ENCODE data around the gene MRPL39. TPM values are rescaled to one million over a fixed set of nuclear protein-coding genes. Genes with fewer than 3 reads are reported as not detected.

MRPL39 gene
- total RNA-seq, 1 donor from 2014 or later = 34.2 TPM

DNA sequence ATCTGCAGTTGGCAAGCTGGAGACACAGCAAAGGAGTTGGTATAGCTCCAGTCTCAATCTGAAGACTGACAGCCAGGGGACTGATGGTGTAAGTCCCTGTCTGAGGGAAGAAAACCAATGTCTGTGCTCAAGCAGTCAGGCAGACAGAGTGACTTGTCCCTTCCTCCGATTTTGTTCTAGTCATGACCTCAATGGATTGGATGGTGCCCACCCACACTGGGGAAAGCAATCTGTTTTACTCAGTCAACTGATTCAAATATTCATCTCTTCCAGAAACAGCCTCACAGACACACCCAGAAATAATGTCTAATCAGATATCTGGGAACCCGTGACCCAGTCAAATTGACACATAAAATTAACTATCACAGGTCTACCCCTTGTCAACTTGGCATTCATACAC is 11.9 kb upstream of the MRPL39 start:
- no peak for DNase-seq (ENCODE audit: low spot score in 2 of 2)

DNA sequence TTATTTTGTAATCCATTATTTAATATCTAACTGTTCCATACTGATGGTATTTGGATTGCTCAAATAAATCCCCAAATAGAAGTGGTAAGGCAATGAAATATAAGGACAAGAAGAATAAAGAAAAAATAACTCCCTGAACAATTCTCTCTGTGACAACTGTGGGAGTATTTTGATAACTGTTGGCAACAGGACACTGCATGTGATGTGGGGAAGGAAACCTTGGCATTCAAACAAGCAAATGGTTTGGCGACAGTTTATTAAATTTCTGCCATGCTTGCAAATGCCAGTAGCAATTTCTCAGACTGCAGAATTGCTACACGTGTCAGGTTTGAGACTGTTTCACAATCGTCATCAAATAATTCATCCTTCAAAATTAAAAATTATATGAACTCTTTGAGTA is 8.6 kb upstream of the MRPL39 start:
- no peak for DNase-seq (ENCODE audit: low spot score in 2 of 2)
- FAIRE-seq = no peak

More for the DNA sequence above, 11.9 kb upstream of the MRPL39 start:
- no peak for FAIRE-seq

DNA sequence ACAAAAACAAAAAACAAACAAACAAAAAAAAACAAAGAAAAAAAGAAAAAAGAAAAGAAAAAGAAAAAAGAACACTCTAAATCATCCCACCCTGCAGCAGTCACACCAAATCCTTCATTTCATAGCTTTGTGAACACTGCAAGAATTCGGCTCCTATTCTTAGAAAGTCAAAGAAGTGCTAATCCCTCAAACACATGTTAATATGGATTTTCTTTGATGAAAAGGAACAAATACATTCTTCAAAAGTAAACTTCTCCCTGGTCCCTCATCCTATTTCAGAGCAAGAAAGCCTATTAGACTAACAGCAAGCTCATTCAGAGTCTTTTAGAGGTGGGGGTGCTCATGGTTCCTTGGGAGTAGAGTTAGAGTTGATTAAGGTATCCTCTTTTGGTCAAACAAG is 7.2 kb upstream of the MRPL39 start:
- DNase-seq (ENCODE audit: low spot score in 2 of 2) = no peak
- FAIRE-seq = no peak

DNA sequence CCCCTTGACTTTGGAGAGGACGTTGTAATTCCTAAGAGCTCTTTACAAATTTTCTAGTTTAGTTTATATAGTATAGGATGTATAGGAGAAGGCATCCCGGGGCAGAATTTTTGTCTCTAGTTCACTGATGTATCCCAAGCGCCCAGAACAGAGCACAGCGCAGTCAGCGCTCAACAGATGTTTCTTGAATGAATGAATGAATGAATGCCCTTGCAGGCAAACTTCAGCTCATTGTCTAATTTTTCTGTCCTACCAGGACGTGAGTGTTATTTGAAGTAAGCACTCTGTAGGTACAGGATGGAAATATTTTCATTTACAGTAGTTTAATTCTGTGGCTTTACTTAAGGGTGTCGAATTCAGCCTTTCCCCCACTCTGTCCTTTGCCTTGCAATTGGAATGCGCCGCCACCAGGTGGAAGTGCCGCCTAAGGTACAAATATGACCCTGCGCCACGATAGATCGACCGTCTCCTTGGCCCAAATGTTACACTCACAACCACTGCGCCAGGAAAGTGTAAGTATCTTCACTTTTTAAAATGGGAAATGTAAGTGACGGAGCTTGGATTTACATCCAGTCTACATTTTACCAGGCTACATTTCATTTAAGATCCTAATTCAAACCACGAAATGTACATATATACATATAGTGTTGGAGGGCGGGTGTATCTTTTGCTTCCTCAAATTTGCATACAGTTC is 910 bp upstream of the MRPL39 start:
- DNase-seq (ENCODE audit: low spot score in 2 of 2) (peak; percentile 59 to 70), FAIRE-seq (no peak)

DNA sequence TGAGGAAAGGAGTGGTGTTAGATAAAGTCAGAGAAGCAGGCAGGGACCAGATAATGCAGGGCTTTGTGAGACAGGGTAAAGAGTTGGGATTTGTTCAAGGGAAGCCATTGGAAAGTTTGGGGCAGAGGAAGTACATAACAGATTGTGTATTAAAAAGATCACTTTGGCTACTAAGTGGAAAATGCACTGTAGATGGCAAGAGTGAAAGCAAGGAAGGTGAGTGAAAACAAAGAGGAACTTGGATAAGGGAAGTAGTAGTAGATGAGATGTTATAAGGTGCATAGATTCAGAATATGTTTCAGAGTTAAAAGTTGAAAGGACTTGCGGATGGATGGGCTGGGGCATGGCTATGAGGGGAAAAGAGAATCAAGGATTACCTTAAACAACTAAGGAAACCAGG is 17.4 kb downstream of the MRPL39 start:
- no peak for FAIRE-seq

DNA sequence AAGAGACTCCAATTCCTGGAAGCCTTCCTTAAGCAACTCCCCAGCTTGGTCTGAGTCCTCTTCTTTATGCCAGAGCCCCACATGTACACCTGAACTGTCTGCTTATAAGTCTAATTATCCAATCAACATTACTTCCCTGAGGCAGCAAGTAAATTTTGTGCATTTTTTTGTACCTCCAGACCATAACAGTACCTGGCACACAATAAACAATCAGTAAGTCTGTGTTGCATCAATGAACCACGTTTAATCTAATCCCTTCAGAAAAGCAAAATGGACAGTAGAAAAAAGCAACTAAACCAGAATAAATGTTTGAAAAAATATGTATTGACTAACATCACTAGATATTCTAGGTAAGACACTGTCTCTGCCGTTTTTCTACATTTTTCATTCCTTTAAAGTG is 20.5 kb downstream of the MRPL39 start:
- DNase-seq (ENCODE audit: low spot score in 2 of 2) (no peak), FAIRE-seq (no peak)

More for the DNA sequence above, 17.4 kb downstream of the MRPL39 start:
- DNase-seq (ENCODE audit: low spot score in 2 of 2) = no peak

DNA sequence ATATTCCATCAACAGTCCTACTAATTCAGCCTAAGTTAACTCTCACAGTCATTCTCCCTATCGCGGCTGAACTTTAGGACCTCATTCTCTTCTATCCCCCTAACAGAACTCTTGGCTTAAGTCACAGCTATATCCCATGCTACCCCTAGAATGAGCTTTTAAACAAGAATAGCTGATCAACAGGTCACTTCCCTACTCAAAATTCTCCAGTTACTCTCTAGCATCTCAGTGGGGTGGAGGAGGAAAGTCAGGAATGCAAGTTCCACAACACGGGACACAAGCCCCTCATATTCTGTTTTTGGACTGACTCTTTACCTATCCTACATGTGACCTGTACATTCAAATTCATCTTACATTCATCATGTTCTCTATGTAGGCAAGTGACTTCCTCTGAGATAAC is 21.0 kb downstream of the MRPL39 start:
- no peak for DNase-seq (ENCODE audit: low spot score in 2 of 2)
- no peak for FAIRE-seq

DNA sequence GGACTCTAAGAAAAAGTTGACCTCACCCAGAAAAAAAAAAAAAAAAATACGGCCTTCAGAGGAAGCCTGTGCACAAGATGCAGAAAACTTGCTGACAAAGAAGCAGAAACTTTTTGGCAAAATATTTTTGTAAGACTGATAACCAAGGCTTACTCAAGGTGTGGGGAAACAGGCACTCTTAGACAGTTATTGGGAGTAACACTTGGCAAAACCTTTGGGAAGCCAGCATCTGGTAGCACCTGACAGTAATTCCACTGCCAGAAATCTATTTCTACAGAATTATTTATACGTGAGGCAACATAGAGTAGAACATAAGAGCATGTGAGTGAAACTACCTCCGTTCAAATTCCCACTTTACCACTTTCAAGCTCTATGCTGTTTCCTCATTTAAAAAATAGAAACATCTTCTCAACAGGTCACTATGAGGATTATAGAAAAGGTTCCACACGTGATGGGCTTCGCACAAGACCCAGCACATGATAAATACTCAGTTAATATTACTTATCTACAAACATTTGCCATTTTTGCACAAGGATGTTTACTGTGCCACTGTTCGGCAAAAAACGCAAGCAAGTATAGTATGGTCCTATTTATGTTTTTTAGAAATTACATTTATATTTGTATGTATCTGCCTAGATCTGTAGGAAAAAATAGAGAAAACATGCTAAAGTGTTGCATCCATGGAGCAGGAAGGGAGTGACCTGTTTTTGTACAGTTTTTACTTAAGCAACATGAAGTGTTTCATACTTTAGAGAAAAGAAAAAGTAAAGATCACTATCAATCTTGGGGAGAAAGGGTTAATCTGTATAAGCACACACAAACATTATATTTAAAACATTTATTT is 22.2 kb downstream of the MRPL39 start:
- FAIRE-seq = no peak

DNA sequence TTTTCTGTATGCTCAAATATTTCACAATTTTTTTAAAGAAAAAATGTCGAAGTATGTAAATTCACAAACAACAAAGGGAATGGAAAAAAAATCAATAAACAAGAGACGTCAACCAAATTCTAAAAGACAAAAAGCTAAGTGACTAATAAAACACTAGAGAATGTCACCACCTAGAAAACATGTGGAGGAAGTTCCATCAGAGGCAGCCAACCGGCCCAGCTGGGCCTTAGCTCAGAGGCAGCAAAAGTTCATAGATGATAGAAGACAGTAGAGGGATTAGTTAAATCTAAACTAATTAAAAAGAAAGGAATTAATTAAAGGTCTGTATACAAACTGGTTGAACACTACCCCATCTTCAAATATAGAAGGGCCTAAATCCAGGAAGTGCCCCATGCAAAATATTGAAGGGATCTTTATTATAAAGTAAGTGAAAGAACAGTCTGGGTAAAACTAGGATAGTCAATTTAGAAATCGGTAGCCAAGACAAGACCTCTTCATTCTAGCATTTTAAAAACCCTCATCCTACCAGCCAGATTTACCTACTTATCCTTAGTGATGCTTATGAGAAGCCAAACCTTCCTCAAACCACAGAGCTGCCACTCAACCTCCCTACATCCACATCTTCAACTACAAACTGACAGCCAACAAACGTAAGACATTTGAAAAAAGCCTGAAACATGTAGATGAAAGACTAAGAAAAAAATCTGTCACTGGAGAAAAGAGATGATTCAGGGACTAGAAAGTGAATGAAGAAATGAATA is 23.7 kb downstream of the MRPL39 start:
- no peak for DNase-seq (ENCODE audit: low spot score in 2 of 2)
- no peak for FAIRE-seq

More for the DNA sequence above, 22.2 kb downstream of the MRPL39 start:
- no peak for DNase-seq (ENCODE audit: low spot score in 2 of 2)

DNA sequence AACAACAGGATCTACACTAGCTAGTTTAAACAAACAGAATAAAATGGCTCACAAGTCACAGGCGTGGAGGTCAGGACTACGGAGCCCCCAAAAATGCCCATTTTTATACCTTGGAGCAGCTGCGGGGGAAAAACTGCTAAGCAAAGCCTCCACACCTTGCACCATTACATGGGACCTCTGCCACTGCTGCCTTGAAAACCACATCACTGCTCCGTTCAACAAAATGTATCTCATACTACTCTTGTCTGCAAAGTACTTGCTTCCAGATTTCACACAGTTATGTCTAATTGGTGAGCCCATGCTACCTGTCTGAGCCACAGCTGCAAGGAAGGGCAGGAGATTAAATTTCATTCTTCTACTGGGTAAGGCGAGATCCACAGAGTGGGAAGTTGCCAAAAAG is 24.4 kb downstream of the MRPL39 start:
- no peak for DNase-seq (ENCODE audit: low spot score in 2 of 2)
- FAIRE-seq = no peak

DNA sequence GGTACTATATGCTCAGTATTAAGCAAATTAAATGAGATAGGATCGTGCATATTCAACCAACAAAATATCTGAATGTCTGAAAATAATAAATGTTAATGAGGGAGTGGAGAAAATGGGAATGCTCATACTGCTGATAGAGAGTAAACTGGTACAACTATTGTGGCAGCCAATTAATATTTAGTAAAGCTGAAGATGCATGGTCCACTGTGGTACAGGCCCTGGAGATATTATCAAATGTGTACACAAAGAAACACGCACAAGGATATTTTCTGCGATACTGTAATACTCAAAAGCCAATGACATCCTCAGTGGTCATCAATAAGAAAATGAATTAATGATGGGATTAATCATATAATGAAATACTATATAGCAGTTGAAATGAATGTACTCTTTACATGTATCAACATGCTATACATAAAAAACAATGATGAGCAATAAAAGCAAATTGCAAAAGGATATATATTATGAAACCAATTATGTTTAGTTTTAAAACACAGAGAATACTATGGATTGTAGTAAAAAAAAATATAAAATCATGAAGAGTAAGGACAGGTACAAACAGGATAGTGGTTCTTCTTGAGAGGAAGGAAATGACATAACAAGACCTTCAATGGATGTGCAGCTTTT is 25.0 kb downstream of the MRPL39 start:
- DNase-seq (ENCODE audit: low spot score in 2 of 2) (no peak), FAIRE-seq (peak; percentile 55)

DNA sequence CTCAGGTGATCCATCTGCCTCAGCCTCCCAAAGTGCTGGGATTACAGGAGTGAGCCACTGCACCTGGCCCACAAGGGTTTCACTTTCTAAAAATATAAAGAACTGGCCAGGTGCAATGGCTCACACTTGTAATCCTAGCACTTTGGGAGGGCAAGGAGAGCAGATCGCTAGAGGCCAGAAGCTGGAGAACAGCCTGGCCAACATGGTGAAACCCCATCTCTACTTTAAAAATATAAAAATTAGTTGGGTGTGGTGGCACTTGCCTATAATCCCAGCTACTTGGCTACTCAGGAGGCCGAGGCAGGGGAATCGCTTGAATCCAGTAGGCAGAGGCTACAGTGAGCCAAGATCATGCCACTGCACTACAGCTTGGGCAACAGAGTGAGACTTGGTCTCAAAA is 25.7 kb downstream of the MRPL39 start:
- DNase-seq (ENCODE audit: low spot score in 2 of 2) = no peak
- FAIRE-seq = no peak

DNA sequence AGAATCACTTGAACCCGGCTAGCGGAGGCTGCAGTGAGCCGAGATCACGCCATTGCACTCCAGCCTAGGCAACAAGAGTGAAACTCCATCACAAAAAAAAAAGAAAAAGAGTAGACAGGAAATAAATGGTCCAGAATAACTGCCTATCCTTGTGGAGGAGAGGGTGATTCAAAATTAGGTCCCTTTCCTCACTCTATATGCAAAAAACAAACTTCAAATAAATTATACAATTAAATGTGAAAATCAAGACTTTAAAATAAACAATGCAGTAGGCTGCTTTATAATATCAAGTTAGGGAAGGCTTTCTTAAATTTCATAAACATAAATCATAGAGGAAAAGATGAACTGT is 26.4 kb downstream of the MRPL39 start:
- FAIRE-seq (no peak), DNase-seq (ENCODE audit: low spot score in 2 of 2) (no peak)

DNA sequence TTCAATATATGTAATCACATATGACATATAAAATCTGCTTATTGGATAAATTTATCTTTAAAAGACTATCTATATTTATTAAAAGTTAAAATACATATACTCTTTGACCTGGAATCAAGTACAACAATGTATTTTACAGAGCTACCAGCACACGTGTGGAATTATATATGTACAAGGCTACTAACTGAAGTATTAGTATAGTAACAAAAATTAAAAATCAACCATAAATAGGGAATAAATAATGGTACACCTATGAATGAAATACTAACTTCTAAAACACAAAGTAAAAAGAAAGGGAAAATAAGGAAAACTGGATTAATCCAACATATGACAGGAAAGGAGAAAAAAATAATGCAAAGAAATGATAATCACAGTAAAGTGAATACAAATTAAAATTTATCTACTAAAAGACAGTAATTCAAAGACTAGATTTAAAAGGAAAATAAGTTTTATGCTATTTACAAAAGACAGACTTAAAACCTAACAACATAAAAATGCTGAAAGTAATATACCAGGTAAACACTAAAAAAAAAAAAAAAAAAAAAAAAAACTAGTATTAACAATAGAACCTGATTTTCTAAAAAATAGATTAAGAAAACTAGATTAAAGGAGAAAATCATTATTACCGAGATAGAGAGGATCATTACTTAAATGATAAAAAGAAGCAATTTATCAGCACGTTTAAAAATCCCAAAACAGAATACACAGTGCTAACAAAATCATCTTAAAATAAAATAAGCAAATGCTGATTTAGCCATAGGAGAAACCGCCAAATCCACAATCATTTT is 27.9 kb downstream of the MRPL39 start:
- DNase-seq (ENCODE audit: low spot score in 2 of 2) (no peak), FAIRE-seq (peak; percentile 91)

DNA sequence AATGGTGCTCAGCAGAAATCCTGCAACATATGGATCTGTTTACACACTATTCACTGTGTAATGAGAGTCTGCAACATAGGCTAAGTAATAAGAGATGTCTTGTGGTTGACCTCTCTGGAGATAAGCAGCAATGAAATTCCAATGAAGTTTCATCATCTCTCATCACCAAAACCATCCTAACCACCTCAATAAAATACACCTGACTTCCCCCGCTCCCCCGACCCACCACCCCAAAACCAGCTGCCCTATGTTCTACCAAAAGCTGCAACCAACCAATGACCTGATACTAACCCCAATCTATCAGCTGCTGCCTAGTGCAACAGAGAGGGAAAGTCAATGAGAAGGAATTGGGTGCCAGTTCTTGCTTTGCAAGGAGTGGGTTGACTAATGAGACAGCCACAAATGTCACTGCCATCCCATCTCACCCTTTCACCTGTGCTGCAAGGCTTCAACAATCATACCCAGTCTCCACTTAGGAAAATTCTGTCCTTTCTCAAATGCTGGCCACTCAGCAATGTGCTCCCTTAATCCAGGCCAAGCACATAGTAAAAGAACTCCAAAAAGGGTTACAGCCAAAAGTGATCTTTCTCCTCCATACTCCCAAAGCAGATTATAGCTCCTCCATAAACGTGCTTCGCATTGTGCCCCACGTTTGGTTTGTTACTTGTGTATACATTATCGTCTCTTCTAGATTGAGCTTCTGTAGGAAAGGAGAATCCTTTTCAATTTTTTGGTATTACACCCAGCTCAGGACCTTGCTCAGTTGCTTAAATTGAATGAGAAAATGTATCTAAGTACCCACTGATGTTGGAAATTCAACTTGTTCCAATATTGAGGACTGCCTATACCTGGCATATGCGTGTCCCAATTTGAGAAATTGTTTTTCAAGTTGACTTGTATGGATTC is 29.0 kb downstream of the MRPL39 start:
- DNase-seq (ENCODE audit: low spot score in 2 of 2) (no peak), FAIRE-seq (no peak)

DNA sequence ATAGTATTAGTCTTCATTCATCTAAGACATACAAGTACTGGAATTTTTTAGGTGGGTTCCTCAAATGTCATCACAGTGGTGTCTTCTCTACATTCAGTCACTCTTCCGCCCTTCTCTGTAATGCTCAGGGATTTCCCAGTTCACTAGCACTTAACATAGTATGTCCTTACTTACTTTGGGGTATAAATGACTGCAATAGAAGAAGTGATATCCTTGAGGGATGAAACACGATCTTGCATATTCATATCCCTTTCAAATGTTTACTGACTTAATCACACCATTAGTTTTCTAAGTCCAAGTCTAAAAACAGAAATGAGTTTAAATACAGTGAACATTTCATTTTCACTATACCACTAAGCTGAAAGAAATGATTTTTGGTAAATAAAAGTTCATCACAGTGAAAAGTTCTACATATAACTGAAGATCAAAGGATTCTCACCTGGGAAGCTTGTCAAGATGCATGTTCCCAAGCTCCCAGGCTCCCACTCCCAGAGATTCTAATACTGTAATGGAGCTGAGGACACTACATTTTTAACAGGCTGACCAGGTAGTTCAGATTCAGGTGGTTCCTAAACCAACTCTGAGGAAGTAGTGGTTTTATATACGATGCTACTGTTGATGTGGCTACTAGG is 29.7 kb downstream of the MRPL39 start:
- DNase-seq (ENCODE audit: low spot score in 2 of 2) (no peak), FAIRE-seq (no peak)

DNA sequence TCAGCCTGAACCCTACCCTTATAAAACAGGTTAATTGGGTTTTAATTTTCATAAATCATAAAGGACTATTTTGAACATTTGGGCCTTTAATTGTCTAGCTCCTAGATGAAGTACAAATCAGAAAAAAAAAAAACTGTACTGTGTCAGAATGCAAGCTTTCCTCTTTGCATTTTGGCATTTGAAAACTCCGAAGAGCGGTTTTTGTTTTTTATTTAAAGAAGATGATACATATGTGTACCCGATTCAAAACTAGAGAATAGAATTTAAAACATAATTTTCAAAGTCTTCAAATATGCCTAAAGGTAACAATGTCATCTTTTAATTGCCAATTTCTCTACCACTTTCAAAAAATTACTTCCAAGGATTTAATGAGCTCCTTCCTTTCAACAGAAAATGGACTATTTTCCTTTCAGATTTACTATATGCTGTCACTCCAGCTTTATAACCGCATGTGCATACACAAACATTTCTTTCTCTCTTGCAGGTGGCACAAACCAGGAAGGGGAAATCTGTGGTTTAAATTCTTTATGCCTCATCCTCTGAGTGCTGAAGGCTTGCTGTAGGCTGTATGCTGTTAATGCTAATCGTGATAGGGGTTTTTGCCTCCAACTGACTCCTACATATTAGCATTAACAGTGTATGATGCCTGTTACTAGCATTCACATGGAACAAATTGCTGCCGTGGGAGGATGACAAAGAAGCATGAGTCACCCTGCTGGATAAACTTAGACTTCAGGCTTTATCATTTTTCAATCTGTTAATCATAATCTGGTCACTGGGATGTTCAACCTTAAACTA is 33.7 kb downstream of the MRPL39 start:
- peak in 1 of 2 donors; percentile 9 for DNase-seq (ENCODE audit: low spot score in 2 of 2)
- FAIRE-seq = no peak

DNA sequence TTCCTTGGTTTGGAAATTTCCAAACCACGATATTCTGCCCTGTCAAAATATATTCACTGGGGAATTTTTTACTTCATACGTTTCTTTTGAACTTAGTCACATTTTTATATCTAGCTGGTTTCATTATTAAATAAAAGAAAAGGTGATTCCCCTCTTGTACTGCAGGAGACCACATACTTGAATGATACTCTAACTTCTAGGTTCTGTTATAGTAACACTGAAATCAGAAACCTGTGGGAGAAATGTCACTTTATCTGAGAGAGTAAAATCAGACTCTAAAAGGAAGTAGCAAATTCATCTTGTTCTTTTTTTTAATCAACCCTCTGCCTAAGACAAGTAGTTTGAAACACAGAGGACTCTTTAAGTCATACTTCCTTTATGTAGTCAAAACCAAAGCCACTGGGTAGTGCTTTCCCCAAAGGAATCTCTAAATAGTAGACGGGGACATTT is 34.4 kb downstream of the MRPL39 start:
- FAIRE-seq (no peak), DNase-seq (ENCODE audit: low spot score in 2 of 2) (no peak)
